Common myeloid progenitor, CD34-positive (primary cell): ENCODE results near the gene TMEM273.

Experiments used
- CTCF ChIA-PET: fragments of 350-600 bp; sonication (Branson Sonifier 250); formaldehyde crosslinking; loops from one replicate; lab custom pipeline; 2021; ENCODE audit warnings: antibody characterized with exemption; lab: Charles Lee
- POLR2A ChIA-PET: fragments of 350-600 bp; sonication (Branson Sonifier 250); formaldehyde crosslinking; loops from one replicate; lab custom pipeline; 2021; ENCODE audit warnings: antibody characterized with exemption; lab: Charles Lee
- DNase-seq, 3 donors: peaks; one replicate each; pipeline versions ENCODE4 v3.0.0 to v3.0.0-alpha.2; 2013
- H3K27ac ChIP-seq, 2 experiments: 1 replicate in 1 of 2; 2 replicates in 1 of 2; pipeline ENCODE4 v1.7.0; 2013; ENCODE audit warnings: inconsistent platforms in 2 of 2, low read length in 2 of 2, mild to moderate bottlenecking in 2 of 2, low read depth in 1 of 2, moderate library complexity in 1 of 2; ENCODE audit not compliant: severe bottlenecking in 2 of 2, insufficient read depth in 1 of 2, poor library complexity in 1 of 2
- H3K27me3 ChIP-seq, 5 experiments: replicated peaks in 2 of 5; 1 replicate in 3 of 5; 2 replicates in 2 of 5; pipeline versions ENCODE4 v1.6.1 to v1.7.0; 2013; ENCODE audit warnings: low read length in 4 of 5, mild to moderate bottlenecking in 2 of 5, moderate library complexity in 2 of 5, inconsistent platforms in 1 of 5; ENCODE audit not compliant: insufficient read depth in 5 of 5, control insufficient read depth in 4 of 5
- H3K36me3 ChIP-seq, 4 experiments: 1 replicate in 2 of 4; 2 replicates in 2 of 4; pipeline versions ENCODE4 v1.6.1 to v1.7.0; 2013; ENCODE audit warnings: low read length in 3 of 4, control low read depth in 1 of 4, mild to moderate bottlenecking in 1 of 4; ENCODE audit not compliant: control insufficient read depth in 4 of 4, insufficient read depth in 4 of 4
- H3K4me1 ChIP-seq, 4 experiments: 1 replicate in 3 of 4; 2 replicates in 1 of 4; pipeline versions ENCODE4 v1.6.1 to v1.7.1; 2013; ENCODE audit warnings: low read length in 3 of 4, mild to moderate bottlenecking in 3 of 4, control low read depth in 1 of 4, inconsistent platforms in 1 of 4, moderate library complexity in 1 of 4; ENCODE audit not compliant: control insufficient read depth in 4 of 4, insufficient read depth in 4 of 4; ENCODE audit errors: control extremely low read depth in 1 of 4
- H3K4me3 ChIP-seq, 7 experiments: 1 replicate in 4 of 7; 2 replicates in 3 of 7; pipeline versions ENCODE4 v1.5.1 to v1.7.0; 2013; ENCODE audit warnings: mild to moderate bottlenecking in 7 of 7, low read length in 6 of 7, moderate library complexity in 6 of 7, inconsistent platforms in 2 of 7, low read depth in 2 of 7, control low read depth in 1 of 7; ENCODE audit not compliant: insufficient read depth in 4 of 7, control insufficient read depth in 1 of 7; ENCODE audit errors: extremely low read depth in 1 of 7
- H3K9me3 ChIP-seq, 5 experiments: 1 replicate in 4 of 5; 2 replicates in 1 of 5; pipeline versions ENCODE4 v1.6.1 to v1.7.1; 2013; ENCODE audit warnings: low read length in 4 of 5, mild to moderate bottlenecking in 2 of 5, inconsistent platforms in 1 of 5, low read depth in 1 of 5, moderate library complexity in 1 of 5; ENCODE audit not compliant: control insufficient read depth in 4 of 5, insufficient read depth in 2 of 5; ENCODE audit errors: control extremely low read depth in 1 of 5
- WGBS: methylation state at CpG from one replicate; pipeline ENCODE4 v1.1.5; 2013; ENCODE audit not compliant: insufficient coverage; 5-methylcytosine and 5-hydroxymethylcytosine counted together

Gene TMEM273

DNA sequence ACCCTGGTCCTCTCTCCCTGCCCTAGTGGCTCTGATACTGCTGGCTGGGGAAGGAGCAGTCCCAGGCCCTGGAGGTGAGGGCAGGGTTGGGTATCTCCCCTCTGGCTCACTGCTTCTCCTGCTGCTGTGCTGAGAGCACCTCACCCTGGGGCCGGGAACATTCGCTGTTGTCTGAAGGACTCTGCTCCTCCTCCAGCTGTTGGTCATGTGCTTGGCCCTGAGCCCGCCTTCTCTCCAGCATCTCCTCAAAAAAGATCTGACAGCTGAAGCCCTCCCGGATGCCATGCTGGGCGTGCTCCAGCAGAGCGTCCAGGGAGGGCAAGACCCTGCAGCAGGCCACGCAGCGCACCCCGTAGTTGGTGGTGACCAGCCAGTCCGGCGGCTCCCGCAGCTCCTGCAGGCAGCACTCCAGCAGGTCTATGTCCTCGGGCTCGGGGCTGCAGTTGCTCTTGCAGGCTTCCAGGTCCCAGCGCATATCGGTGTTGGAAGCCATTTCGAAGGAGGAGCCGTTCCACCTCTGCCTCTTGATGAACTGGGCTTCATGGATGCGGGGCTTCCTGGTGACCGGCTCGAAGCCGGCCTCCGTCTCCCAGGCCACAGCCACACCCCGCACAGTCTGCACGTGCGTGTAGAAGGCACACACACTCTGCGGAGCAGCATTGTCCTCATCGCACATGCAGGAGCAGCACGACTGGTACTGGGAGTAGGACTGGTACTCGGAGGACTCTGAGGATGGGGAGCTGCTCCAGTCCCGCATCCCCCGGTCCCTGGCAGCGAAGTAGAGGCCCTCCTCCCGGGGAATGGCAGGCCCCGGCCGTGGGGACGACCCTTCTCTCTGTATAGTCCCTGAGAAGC is 56.5 kb downstream of the TMEM273 start:
- H3K4me3 ChIP-seq, result no peak overlapping the region
- no peak for DNase-seq
- CTCF ChIA-PET, result no interaction called here
- H3K9me3 ChIP-seq, result peaks cover 0 to 4% (median 0%) of the 10 kb centered on the region in 5 experiments
- peaks cover 0 to 2% (median 0%) of the 10 kb centered on the region in 5 experiments for H3K27me3 ChIP-seq
- POLR2A ChIA-PET, result no interaction called here
- no peak overlapping the region for H3K27ac ChIP-seq
- peaks cover 0 to 19% (median 3%) of the 10 kb centered on the region in 4 experiments for H3K4me1 ChIP-seq
- WGBS, result 98% methylated on average over 35 of the region's 37 CpGs
- H3K36me3 ChIP-seq, result no peaks in the 10 kb centered on the region

DNA sequence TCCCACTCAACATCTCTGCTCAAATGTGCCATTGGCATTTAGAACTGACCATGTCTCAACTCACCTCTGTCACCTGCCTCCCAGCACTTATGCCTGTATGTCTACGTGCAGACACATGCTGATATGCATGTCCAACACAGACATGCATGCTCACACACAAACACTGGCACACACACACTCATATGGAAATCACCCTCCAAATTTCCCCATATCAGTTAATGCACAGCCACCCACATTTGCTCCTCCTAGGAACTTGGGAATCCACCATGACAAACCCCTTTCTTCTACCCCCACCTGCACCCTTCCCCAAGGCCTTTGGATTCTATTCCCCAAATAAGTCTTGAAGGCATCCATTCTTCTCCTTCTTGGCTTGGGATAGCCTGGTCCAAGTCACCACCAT is 58.8 kb downstream of the TMEM273 start:
- ChIA-PET POLR2A (no interaction called here), CTCF (interaction anchor here (1.3 kb wide), 1 partner anchor 22 kb away, joined by 4 read pairs; no protein-coding TSS in a partner anchor)
- no peak overlapping the region for H3K27ac ChIP-seq
- H3K36me3 ChIP-seq, result no peaks in the 10 kb centered on the region
- WGBS, result 100% methylated on average over 1 of the region's 1 CpG
- H3K4me1 ChIP-seq, result peaks cover 0 to 2% (median 0%) of the 10 kb centered on the region in 4 experiments
- no peak overlapping the region for H3K4me3 ChIP-seq
- DNase-seq, result no peak
- no peaks in the 10 kb centered on the region for H3K9me3 ChIP-seq
- peaks cover 0 to 2% (median 0%) of the 10 kb centered on the region in 5 experiments for H3K27me3 ChIP-seq

DNA sequence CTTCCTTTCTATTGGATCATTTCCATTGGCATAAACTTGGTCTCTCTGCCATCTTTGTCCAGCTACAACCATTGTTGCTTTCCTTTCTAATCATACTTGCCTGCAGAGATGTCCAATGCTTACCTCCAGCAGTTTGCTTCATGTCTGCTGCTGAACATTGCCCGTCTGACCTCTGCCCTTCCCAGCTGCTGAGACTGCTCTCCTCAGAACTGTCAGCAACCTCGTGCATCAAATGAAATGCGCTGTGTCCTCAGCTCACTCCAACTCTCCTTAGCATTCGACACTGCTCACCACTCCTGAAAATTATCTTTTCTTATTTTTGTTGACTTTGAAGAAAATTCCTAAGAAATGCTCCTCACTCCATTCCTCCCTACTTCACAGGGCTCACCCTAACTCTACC is 59.3 kb downstream of the TMEM273 start:
- DNase-seq, result no peak
- Histone ChIP-seq H3K4me1 (no peaks in the 10 kb centered on the region), H3K27ac (no peak overlapping the region), H3K9me3 (no peaks in the 10 kb centered on the region), H3K36me3 (no peaks in the 10 kb centered on the region), H3K4me3 (no peak overlapping the region), H3K27me3 (peaks cover 0 to 2% (median 0%) of the 10 kb centered on the region in 5 experiments)
- CTCF ChIA-PET, result interaction anchor here (1.3 to 1.5 kb wide), 2 partner anchors 22 to 33 kb away, joined by 4 to 5 read pairs; no protein-coding TSS in a partner anchor
- POLR2A ChIA-PET, result no interaction called here
- WGBS, result 100% methylated on average over 4 of the region's 4 CpGs

DNA sequence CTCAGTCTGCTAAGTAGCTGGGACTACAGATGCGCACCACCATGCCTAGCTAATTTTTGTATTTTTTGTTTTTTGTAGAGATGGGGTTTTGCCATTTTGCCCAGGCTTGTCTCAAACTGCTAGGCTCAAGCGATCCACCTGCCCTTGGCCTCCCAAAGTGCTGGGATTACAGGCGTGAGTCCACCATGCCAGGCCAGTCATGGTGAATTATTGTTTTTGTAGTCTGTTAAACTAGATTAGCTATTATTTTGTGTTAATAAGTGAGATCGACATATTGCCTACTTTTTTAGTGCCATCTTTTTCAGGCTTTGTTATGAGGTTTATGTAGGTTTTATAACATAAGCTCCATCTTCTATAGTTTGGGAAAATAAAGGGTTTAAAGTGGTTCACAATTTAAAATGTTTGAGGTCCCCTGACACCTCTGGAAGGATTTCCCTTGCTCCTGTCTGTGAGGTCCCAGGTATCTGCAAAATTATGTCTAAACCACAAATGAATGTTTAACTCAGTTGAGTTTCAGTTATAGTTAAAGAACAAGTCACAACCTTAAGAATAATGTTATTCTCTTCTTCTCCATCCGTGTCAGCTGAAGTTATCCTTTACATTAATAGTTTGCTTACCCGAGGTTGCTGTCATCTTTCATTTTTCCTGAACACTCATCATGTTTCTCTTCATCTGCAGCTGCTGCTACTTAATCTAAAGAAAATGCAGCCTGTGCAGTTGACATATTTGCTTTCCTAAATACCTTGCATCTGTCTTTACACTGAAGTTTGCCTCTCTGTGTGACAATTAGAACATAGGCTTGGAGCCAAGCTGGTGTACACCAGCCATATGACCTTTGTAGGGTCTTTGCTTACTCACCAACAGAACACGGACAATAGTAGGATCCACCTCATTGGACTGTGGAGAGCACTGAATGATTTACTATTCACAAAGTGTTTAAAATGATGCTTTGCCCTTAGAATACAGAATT is 63.9 kb downstream of the TMEM273 start:
- H3K27ac ChIP-seq, result no peak overlapping the region
- H3K36me3 ChIP-seq, result no peaks in the 10 kb centered on the region
- H3K9me3 ChIP-seq, result no peaks in the 10 kb centered on the region
- peaks cover 0 to 2% (median 0%) of the 10 kb centered on the region in 5 experiments for H3K27me3 ChIP-seq
- WGBS, result 97% methylated on average over 5 of the region's 7 CpGs
- ChIA-PET POLR2A (no interaction called here), CTCF (no interaction called here)
- H3K4me1 ChIP-seq, result no peaks in the 10 kb centered on the region
- H3K4me3 ChIP-seq, result no peak overlapping the region
- DNase-seq, result no peak

DNA sequence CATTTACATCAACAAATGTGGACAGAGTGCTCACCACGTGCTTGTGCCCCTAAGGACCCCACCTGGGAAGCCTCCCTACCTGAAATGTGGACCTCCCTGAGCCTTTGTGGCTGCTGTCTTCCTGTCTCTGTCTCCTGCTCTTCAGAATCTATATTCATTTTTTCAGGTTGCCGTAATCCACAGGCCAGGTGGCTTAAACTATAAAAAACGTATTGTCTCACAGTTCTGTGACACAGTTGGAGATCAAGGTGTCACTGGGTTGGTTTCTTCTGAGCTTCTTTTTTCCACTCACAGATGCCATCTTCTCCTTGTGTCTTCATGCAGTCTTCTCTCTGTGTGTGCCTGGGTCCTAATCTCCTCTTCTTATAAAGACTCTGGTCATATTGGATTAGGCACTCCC is 67.3 kb downstream of the TMEM273 start:
- POLR2A ChIA-PET, result no interaction called here
- Histone ChIP-seq H3K4me3 (no peak overlapping the region), H3K27ac (no peak overlapping the region), H3K4me1 (peaks cover 0 to 1% (median 0%) of the 10 kb centered on the region in 4 experiments), H3K36me3 (no peaks in the 10 kb centered on the region), H3K27me3 (peaks cover 0 to 2% (median 0%) of the 10 kb centered on the region in 5 experiments), H3K9me3 (no peaks in the 10 kb centered on the region)
- 88% methylated on average over 3 of the region's 3 CpGs for WGBS
- CTCF ChIA-PET, result interaction anchor here (1.1 kb wide), 1 partner anchor 28 kb away, joined by 3 read pairs; no protein-coding TSS in a partner anchor
- DNase-seq, result no peak

DNA sequence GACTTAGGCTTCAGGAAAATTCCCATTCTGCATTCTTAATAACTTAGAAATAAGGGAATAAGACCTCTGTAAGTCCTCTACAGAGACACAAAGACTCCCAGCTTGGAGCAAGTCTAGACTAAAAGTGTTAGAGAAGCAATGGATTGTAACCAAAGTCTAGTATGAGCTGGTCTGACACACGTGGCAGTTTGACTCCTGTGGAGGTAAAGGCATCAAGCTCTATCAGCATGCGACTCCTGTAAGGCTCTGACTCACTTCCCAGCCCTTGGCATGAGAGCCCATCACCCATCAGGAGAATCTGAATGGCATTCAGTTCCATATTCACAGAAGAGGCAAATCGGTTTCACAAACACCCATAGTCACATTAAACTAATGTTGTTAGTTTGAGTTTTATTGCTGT is 68.4 kb downstream of the TMEM273 start:
- Histone ChIP-seq H3K4me1 (peaks cover 0 to 8% (median 3%) of the 10 kb centered on the region in 4 experiments), H3K4me3 (no peak overlapping the region), H3K27me3 (peaks cover 0 to 9% (median under 1%) of the 10 kb centered on the region in 5 experiments), H3K36me3 (no peaks in the 10 kb centered on the region), H3K9me3 (no peaks in the 10 kb centered on the region), H3K27ac (no peak overlapping the region)
- WGBS, result 90% methylated on average over 2 of the region's 3 CpGs
- CTCF ChIA-PET, result interaction anchor here (1.1 kb wide), 1 partner anchor 29 kb away, joined by 3 read pairs; no protein-coding TSS in a partner anchor
- POLR2A ChIA-PET, result no interaction called here
- DNase-seq, result no peak
